Astrocyte (in vitro differentiated cells and primary cell): Measurements from ENCODE around the gene ZNF138.

Experiments used
- EZH2 ChIP-seq: IDR thresholded peaks from 2 replicates; pipeline ENCODE4 v1.6.1; 2012; ENCODE audit warnings: mild to moderate bottlenecking, low read length, inconsistent platforms; ENCODE audit not compliant: insufficient read depth
- TF ChIP-seq, protein P1 (sequence below): IDR thresholded peaks from 2 replicates; pipeline ENCODE4 v1.5.1; 2011; ENCODE audit warnings: low read depth, mild to moderate bottlenecking, inconsistent platforms, low read length, moderate library complexity; ENCODE audit not compliant: insufficient read depth

DNA sequence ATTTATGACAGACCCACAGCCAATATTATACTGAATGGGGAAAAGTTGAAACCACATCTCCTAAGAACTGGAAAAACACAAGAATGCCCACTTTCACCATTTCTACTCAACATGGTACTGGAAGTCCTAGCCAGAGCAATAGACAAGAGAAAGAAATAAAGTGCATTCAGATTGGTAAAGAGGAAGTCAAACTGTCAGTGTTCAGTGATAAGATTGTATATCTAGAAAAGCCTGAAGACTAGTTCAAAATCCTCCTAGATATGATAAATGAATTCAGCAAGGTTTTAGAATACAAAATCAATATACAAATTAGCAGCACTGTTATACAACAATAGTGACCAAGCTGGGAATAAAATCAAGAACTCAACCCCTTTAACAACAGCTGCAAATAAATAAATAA is 6.9 kb upstream of the ZNF138 start:
- TF ChIP-seq, protein P1, sequence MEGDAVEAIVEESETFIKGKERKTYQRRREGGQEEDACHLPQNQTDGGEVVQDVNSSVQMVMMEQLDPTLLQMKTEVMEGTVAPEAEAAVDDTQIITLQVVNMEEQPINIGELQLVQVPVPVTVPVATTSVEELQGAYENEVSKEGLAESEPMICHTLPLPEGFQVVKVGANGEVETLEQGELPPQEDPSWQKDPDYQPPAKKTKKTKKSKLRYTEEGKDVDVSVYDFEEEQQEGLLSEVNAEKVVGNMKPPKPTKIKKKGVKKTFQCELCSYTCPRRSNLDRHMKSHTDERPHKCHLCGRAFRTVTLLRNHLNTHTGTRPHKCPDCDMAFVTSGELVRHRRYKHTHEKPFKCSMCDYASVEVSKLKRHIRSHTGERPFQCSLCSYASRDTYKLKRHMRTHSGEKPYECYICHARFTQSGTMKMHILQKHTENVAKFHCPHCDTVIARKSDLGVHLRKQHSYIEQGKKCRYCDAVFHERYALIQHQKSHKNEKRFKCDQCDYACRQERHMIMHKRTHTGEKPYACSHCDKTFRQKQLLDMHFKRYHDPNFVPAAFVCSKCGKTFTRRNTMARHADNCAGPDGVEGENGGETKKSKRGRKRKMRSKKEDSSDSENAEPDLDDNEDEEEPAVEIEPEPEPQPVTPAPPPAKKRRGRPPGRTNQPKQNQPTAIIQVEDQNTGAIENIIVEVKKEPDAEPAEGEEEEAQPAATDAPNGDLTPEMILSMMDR, result no peak
- no peak for TF ChIP-seq EZH2
